NB4 (cell line): ENCODE results near the gene FOXM1.

Source experiments
- DNase-seq: peaks from one replicate; pipeline ENCODE4 v3.0.0; 2010; ENCODE audit warnings: low read depth
- H3K4me3 ChIP-seq: one replicate; pipeline ENCODE4 v1.5.1; 2011; ENCODE audit warnings: mild to moderate bottlenecking, low read depth, low read length, moderate library complexity
- CTCF ChIP-seq: IDR thresholded peaks from one replicate; pipeline ENCODE4 v1.5.1; 2012; ENCODE audit warnings: low read depth, low read length
- MAX ChIP-seq: IDR thresholded peaks from 2 replicates; pipeline ENCODE4 v1.6.1; 2011; ENCODE audit warnings: low read depth, low read length
- MYC ChIP-seq: IDR thresholded peaks from 2 replicates; pipeline ENCODE4 v1.6.1; 2011; ENCODE audit warnings: low read depth, low read length
- POLR2A ChIP-seq: IDR thresholded peaks from 2 replicates; pipeline ENCODE4 v1.6.1; 2011; ENCODE audit warnings: mild to moderate bottlenecking; ENCODE audit not compliant: insufficient read length; ENCODE audit errors: extremely low read depth

The FOXM1 gene

GRCh38 chr12:2832550-2833127 is 44.3 kb downstream of the FOXM1 start:
- TF ChIP-seq MYC (no peak), CTCF (no peak), POLR2A (no peak), MAX (no peak)
- no peak for DNase-seq
- H3K4me3 ChIP-seq = no peak overlapping the region

- TF ChIP-seq POLR2A (no peak), MAX (no peak), CTCF (no peak), MYC (no peak)
- no peak for DNase-seq
- no peak overlapping the region for H3K4me3 ChIP-seq
Observed at GRCh38 chr12:2829275-2829674, 47.7 kb downstream of the FOXM1 start.

GRCh38 chr12:2826721-2827515 is 50.1 kb downstream of the FOXM1 start:
- no peak for DNase-seq
- TF ChIP-seq POLR2A = no peak
- no peak overlapping the region for H3K4me3 ChIP-seq

- H3K4me3 ChIP-seq = no peak overlapping the region
- no peak for TF ChIP-seq MYC
- TF ChIP-seq CTCF = no peak
- TF ChIP-seq MAX = no peak
- TF ChIP-seq POLR2A = no peak
- no peak for DNase-seq
Observed at GRCh38 chr12:2826036-2826435, 50.9 kb downstream of the FOXM1 start.

GRCh38 chr12:2825132-2825531 is 51.8 kb downstream of the FOXM1 start:
- no peak for DNase-seq
- TF ChIP-seq POLR2A (no peak), MYC (no peak), MAX (no peak), CTCF (no peak)
- H3K4me3 ChIP-seq = no peak overlapping the region

GRCh38 chr12:2824541-2824940 is 52.4 kb downstream of the FOXM1 start:
- DNase-seq = no peak
- TF ChIP-seq MYC (no peak), CTCF (no peak), POLR2A (no peak), MAX (no peak)

More at GRCh38 chr12:2824541-2824940, 52.4 kb downstream of the FOXM1 start:
- H3K4me3 ChIP-seq = no peak overlapping the region
